B cell (primary cell): Measurements from ENCODE around the gene CHCHD5. TPM values are rescaled to one million over a fixed set of nuclear protein-coding genes. Genes with fewer than 3 reads are reported as not detected.
"Not testable (repeated sequence)": the region's sequence is repeated elsewhere in the genome, so short reads cannot be mapped to it uniquely, and the experiment has no call there.

Experiments used
- ATAC-seq: fragments of 200-7000 bp; cut with Tn5 transposase; one replicate; pipeline ENCODE4 v1.10.0; 2021; ENCODE audit warnings: low read depth, mild to moderate bottlenecking, moderate number of reproducible peaks, moderate library complexity
- CTCF ChIA-PET: fragments of 350-600 bp; sonication (Branson Sonifier 250); formaldehyde crosslinking; loops from one replicate; lab custom pipeline; 2021; ENCODE audit warnings: antibody characterized with exemption, inconsistent platforms; lab: Charles Lee
- POLR2A ChIA-PET: fragments of 350-600 bp; sonication (Branson Sonifier 250); formaldehyde crosslinking; loops from one replicate; lab custom pipeline; 2021; ENCODE audit warnings: antibody characterized with exemption; lab: Charles Lee
- DNase-seq: peaks from one replicate; pipeline ENCODE4 v3.0.0; 2013
- H2AFZ ChIP-seq: 2 replicates; pipeline ENCODE4 v1.6.1; 2012; ENCODE audit warnings: mild to moderate bottlenecking, low read depth, low read length; ENCODE audit not compliant: insufficient read depth, poor library complexity, severe bottlenecking
- H3K27ac ChIP-seq, 2 donors: 1 replicate in 1 of 2; 2 replicates in 1 of 2; pipeline ENCODE4 v1.5.1; 2012 to 2013; ENCODE audit warnings: low read length in 2 of 2, mild to moderate bottlenecking in 2 of 2, moderate library complexity in 1 of 2
- H3K27me3 ChIP-seq, 4 experiments: fragments of 200-600 bp in 1 of 4; sonication (generic) in 1 of 4; replicated peaks in 1 of 4; 1 replicate in 2 of 4; 2 replicates in 2 of 4; pipeline versions ENCODE4 v1.6.1 to v1.7.0; 2013 to 2016; ENCODE audit warnings: low read length in 3 of 4, mild to moderate bottlenecking in 2 of 4, mixed read lengths in 1 of 4, moderate library complexity in 1 of 4; ENCODE audit not compliant: insufficient read depth in 4 of 4, control insufficient read depth in 3 of 4; ENCODE audit errors: control extremely low read depth in 1 of 4
- H3K36me3 ChIP-seq, 2 experiments: replicated peaks in 1 of 2; 1 replicate in 1 of 2; 2 replicates in 1 of 2; pipeline versions ENCODE4 v1.6.1 to v1.7.1; 2013; ENCODE audit warnings: low read length in 1 of 2; ENCODE audit not compliant: insufficient read depth in 2 of 2, control insufficient read depth in 1 of 2; ENCODE audit errors: control extremely low read depth in 1 of 2, extremely low read depth in 1 of 2
- H3K4me1 ChIP-seq, 2 donors: fragments of 200-600 bp in 1 of 2; sonication (generic) in 1 of 2; 1 replicate in 1 of 2; 2 replicates in 1 of 2; pipeline versions ENCODE4 v1.5.1 to v1.6.1; 2013 to 2017; ENCODE audit warnings: low read length in 2 of 2; ENCODE audit not compliant: control insufficient read depth in 2 of 2, insufficient read depth in 2 of 2
- H3K4me2 ChIP-seq: replicated peaks from 2 replicates; pipeline ENCODE3; 2012; ENCODE audit warnings: mild to moderate bottlenecking, low read depth, low read length; ENCODE audit not compliant: poor library complexity, severe bottlenecking
- H3K4me3 ChIP-seq, 5 experiments: fragments of 200-600 bp in 1 of 5; sonication (generic) in 1 of 5; 1 replicate in 3 of 5; 2 replicates in 2 of 5; pipeline versions ENCODE4 v1.5.1 to v1.7.0; 2011 to 2016; ENCODE audit warnings: low read length in 4 of 5, mild to moderate bottlenecking in 4 of 5, low read depth in 2 of 5, control low read depth in 1 of 5, moderate library complexity in 1 of 5; ENCODE audit not compliant: insufficient read depth in 1 of 5; ENCODE audit errors: control extremely low read depth in 1 of 5, extremely low read depth in 1 of 5
- H3K79me2 ChIP-seq: fragments of 200-600 bp; sonication (generic); one replicate; pipeline ENCODE4 v1.6.0; 2016; ENCODE audit warnings: low read length; ENCODE audit not compliant: control insufficient read depth, insufficient read depth
- H3K9ac ChIP-seq: fragments of 200-600 bp; sonication (generic); 2 replicates; pipeline ENCODE4 v1.6.1; 2017; ENCODE audit warnings: mild to moderate bottlenecking, low read length, moderate library complexity
- H3K9me3 ChIP-seq, 3 donors: one replicate each; pipeline versions ENCODE4 v1.6.1 to v1.7.1; 2013; ENCODE audit warnings: low read length in 2 of 3; ENCODE audit not compliant: control insufficient read depth in 2 of 3, insufficient read depth in 1 of 3; ENCODE audit errors: control extremely low read depth in 1 of 3
- H4K20me1 ChIP-seq: 2 replicates; pipeline ENCODE4 v1.6.0; 2012; ENCODE audit warnings: mild to moderate bottlenecking, low read length; ENCODE audit not compliant: insufficient read depth, control insufficient read depth, poor library complexity, severe bottlenecking
- H3K27ac Mint-ChIP-seq: one replicate; pipeline ENCODE4 v1.8.0; 2021; ENCODE audit warnings: mixed read lengths
- H3K27me3 Mint-ChIP-seq: one replicate; pipeline ENCODE4 v1.8.0; 2021; ENCODE audit warnings: mixed read lengths
- H3K4me1 Mint-ChIP-seq: one replicate; pipeline ENCODE4 v1.8.0; 2021; ENCODE audit warnings: mixed read lengths
- H3K4me3 Mint-ChIP-seq: one replicate; pipeline ENCODE4 v1.8.0; 2021; ENCODE audit warnings: mixed read lengths
- H3K9me3 Mint-ChIP-seq: one replicate; pipeline ENCODE4 v1.8.0; 2022; ENCODE audit warnings: mixed read lengths; ENCODE audit not compliant: insufficient read depth
- CTCF ChIP-seq: fragments of 200-600 bp; IDR thresholded peaks from one replicate; pipeline ENCODE4 v1.8.0; 2022; ENCODE audit warnings: antibody characterized with exemption, mild to moderate bottlenecking
- EZH2 ChIP-seq: IDR thresholded peaks from 2 replicates; pipeline ENCODE4 v1.6.1; 2012; ENCODE audit warnings: borderline replicate concordance, low read depth, mild to moderate bottlenecking, moderate library complexity, low read length; ENCODE audit not compliant: insufficient read depth, poor library complexity, severe bottlenecking
- WGBS: methylation state at CpG from one replicate; pipeline ENCODE4 v1.1.5; 2013; ENCODE audit warnings: missing lambda C conversion rate; ENCODE audit not compliant: insufficient coverage; 5-methylcytosine and 5-hydroxymethylcytosine counted together
- intact Hi-C: fragments of 100-400 bp; cut with micrococcal nuclease; formaldehyde crosslinking; loops from one replicate; pipeline ENCODE4 v1.10.0; 2022
- polyA plus RNA-seq: library from polyadenylated mRNA; depleted of rRNA; stranded (reverse); fragments of >200 nt; gene quantifications from 2 replicates; pipeline ENCODE4 v1.2.3, GENCODE V29; 2012
- total RNA-seq, 2 donors: library from RNA; stranded (reverse); fragments of 120-200 nt in 1 of 2; gene quantifications; 1 replicate in 1 of 2; 2 replicates in 1 of 2; pipeline versions ENCODE4 v1.2.3 to v1.2.4, GENCODE V29; 2013 to 2022

The CHCHD5 gene
- total and polyA plus RNA-seq, 2 donors (not counting 1 experiment from before 2014, with no cell fraction given) = 19.9 to 34.5 TPM

- Mint-ChIP-seq H3K27ac (no peak overlapping the region), H3K9me3 (no peaks in the 10 kb centered on the region), H3K27me3 (peaks cover 8% of the 10 kb centered on the region), H3K4me3 (no peak overlapping the region), H3K4me1 (no peaks in the 10 kb centered on the region)
- no peak overlapping the region for H3K4me2 ChIP-seq
- no peaks in the 10 kb centered on the region for H3K36me3 ChIP-seq
- no peaks in the 10 kb centered on the region for H4K20me1 ChIP-seq
- DNase-seq (no peak), ATAC-seq (no peak)
- ChIA-PET CTCF (interaction anchor here (0.8 to 1.2 kb wide), 2 partner anchors 19 to 62 kb away, joined by 3 to 4 read pairs; no protein-coding TSS in a partner anchor), POLR2A (interaction anchor here (0.6 kb wide), 1 partner anchor 37 kb away, joined by 3 read pairs; no protein-coding TSS in a partner anchor)
- TF ChIP-seq EZH2 = no peak
- no peak for TF ChIP-seq CTCF
- no peak overlapping the region for H2AFZ ChIP-seq
- H3K27ac ChIP-seq = no peak overlapping the region
- no peak overlapping the region for H3K4me3 ChIP-seq
- H3K9ac ChIP-seq = no peak overlapping the region
- H3K9me3 ChIP-seq = no peaks in the 10 kb centered on the region
- H3K27me3 ChIP-seq = no peaks in the 10 kb centered on the region
- H3K79me2 ChIP-seq = no peaks in the 10 kb centered on the region
- no peaks in the 10 kb centered on the region for H3K4me1 ChIP-seq
- intact Hi-C loops = no loop called here
- 91% methylated on average over 3 of the region's 8 CpGs for WGBS
These were observed 23.4 kb downstream of the CHCHD5 start for GRCh38 chr2:112607680-112608438.

- H3K9ac ChIP-seq, H3K27ac Mint-ChIP-seq, DNase-seq, H3K27ac ChIP-seq, H3K9me3 Mint-ChIP-seq, intact Hi-C loops, H3K4me1 ChIP-seq, ATAC-seq, H3K79me2 ChIP-seq, H3K27me3 Mint-ChIP-seq, H3K27me3 ChIP-seq, H3K4me2 ChIP-seq, H3K4me3 Mint-ChIP-seq, CTCF ChIA-PET, H4K20me1 ChIP-seq, POLR2A ChIA-PET, H3K9me3 ChIP-seq, H3K4me3 ChIP-seq, H3K4me1 Mint-ChIP-seq, H2AFZ ChIP-seq, H3K36me3 ChIP-seq: not testable (repeated sequence)
- WGBS = 100% methylated on average over 2 of the region's 4 CpGs
These were observed 24.9 kb downstream of the CHCHD5 start for GRCh38 chr2:112609320-112609719.

GRCh38 chr2:112612283-112612682, 27.9 kb downstream of the CHCHD5 start:
- H3K9me3 Mint-ChIP-seq, H3K4me1 Mint-ChIP-seq, H3K27me3 Mint-ChIP-seq, DNase-seq, CTCF ChIA-PET, ATAC-seq, H4K20me1 ChIP-seq, H3K4me2 ChIP-seq, H3K4me3 Mint-ChIP-seq, H3K9me3 ChIP-seq, H3K27me3 ChIP-seq, H3K27ac ChIP-seq, H3K4me1 ChIP-seq, H3K4me3 ChIP-seq, H2AFZ ChIP-seq, H3K79me2 ChIP-seq, H3K36me3 ChIP-seq, POLR2A ChIA-PET, intact Hi-C loops, H3K27ac Mint-ChIP-seq, H3K9ac ChIP-seq: not testable (repeated sequence)
- WGBS = no CpG with 5 or more reads among the region's 1 CpG
